K562 (cell line): Measurements from ENCODE around the gene EXOC6. TPM values are rescaled to one million over a fixed set of nuclear protein-coding genes. Genes with fewer than 3 reads are reported as not detected.

ENCODE experiments used
- ATF2 ChIP-seq: sonication (generic); formaldehyde crosslinking; IDR thresholded peaks from 2 replicates; pipeline ENCODE4 v1.8.1; 2022; ENCODE audit warnings: missing genetic modification reagents
- CBX2 ChIP-seq: fragments of 200-600 bp; sonication (generic); IDR thresholded peaks from one replicate; pipeline ENCODE4 v1.6.1; 2012; ENCODE audit warnings: mild to moderate bottlenecking, low read length, inconsistent platforms; ENCODE audit not compliant: insufficient read depth, poor library complexity, severe bottlenecking
- CHD2 ChIP-seq: IDR thresholded peaks from 2 replicates; pipeline ENCODE4 v1.6.1; 2011; ENCODE audit warnings: low read depth, low read length
- EGR1 ChIP-seq: fragments of 450-650 bp; conservative IDR thresholded peaks from 2 replicates; pipeline ENCODE4 v1.6.1; 2017; ENCODE audit warnings: mild to moderate bottlenecking
- ESRRA ChIP-seq: fragments of 450-650 bp; IDR thresholded peaks from 2 replicates; pipeline ENCODE4 v1.6.1; 2014; ENCODE audit warnings: low read depth, mild to moderate bottlenecking, moderate library complexity, borderline replicate concordance
- EWSR1 ChIP-seq: fragments of 450-650 bp; IDR thresholded peaks from 2 replicates; pipeline ENCODE4 v1.6.1; 2018; ENCODE audit warnings: borderline replicate concordance, mild to moderate bottlenecking, low read depth, moderate library complexity; ENCODE audit not compliant: partially characterized antibody
- GATA2 ChIP-seq: sonication (generic); formaldehyde crosslinking; IDR thresholded peaks from 2 replicates; pipeline ENCODE4 v1.4.0; 2020; ENCODE audit warnings: mild to moderate bottlenecking, missing genetic modification reagents
- KHSRP ChIP-seq: fragments of 450-650 bp; IDR thresholded peaks from 2 replicates; pipeline ENCODE4 v1.6.1; 2017
- MEIS2 ChIP-seq: fragments of 450-650 bp; IDR thresholded peaks from 2 replicates; pipeline ENCODE4 v1.6.1; 2014; ENCODE audit warnings: mild to moderate bottlenecking; ENCODE audit not compliant: partially characterized antibody
- MTF1 ChIP-seq: fragments of 250-450 bp; sonication (Bioruptor Pico); IDR thresholded peaks from 2 replicates; pipeline ENCODE4 v1.9.0; 2021; ENCODE audit warnings: moderate library complexity, mild to moderate bottlenecking, inconsistent platforms, borderline replicate concordance
- MYBL2 ChIP-seq, 2 experiments: fragments of 450-650 bp in 1 of 2; sonication (generic) in 1 of 2; formaldehyde crosslinking in 1 of 2; IDR thresholded peaks; 2 replicates each; pipeline versions ENCODE4 v1.6.1 to v1.8.1; 2017 to 2022; ENCODE audit warnings: borderline replicate concordance in 1 of 2, inconsistent platforms in 1 of 2, low read depth in 1 of 2, mild to moderate bottlenecking in 1 of 2, missing genetic modification reagents in 1 of 2, moderate library complexity in 1 of 2
- NCOA6 ChIP-seq: fragments of 450-650 bp; IDR thresholded peaks from 2 replicates; pipeline ENCODE4 v1.6.1; 2017; ENCODE audit warnings: mild to moderate bottlenecking
- NR1H2 ChIP-seq: sonication (generic); formaldehyde crosslinking; IDR thresholded peaks from 2 replicates; pipeline ENCODE4 v1.4.0; 2020; ENCODE audit warnings: mild to moderate bottlenecking, missing genetic modification reagents
- PHF21A ChIP-seq: fragments of 450-650 bp; IDR thresholded peaks from 2 replicates; pipeline ENCODE4 v1.6.1; 2017; ENCODE audit warnings: low read depth, borderline replicate concordance
- PTTG1 ChIP-seq: fragments of 450-650 bp; IDR thresholded peaks from 2 replicates; pipeline ENCODE4 v1.6.1; 2016; ENCODE audit warnings: low read depth, mild to moderate bottlenecking, missing genetic modification characterization, missing compliant biosample characterization
- RBM15 ChIP-seq: fragments of 200-400 bp; formaldehyde crosslinking; IDR thresholded peaks from 2 replicates; pipeline ENCODE4 v1.6.1; 2018; ENCODE audit warnings: mild to moderate bottlenecking, low read length, moderate library complexity; ENCODE audit not compliant: insufficient read depth
- RFX1 ChIP-seq: fragments of 450-650 bp; IDR thresholded peaks from 2 replicates; pipeline ENCODE4 v1.6.1; 2016; ENCODE audit warnings: mild to moderate bottlenecking, moderate library complexity
- SRSF7 ChIP-seq: fragments of 200-400 bp; formaldehyde crosslinking; optimal IDR thresholded peaks from 2 replicates; pipeline ENCODE3; 2017; ENCODE audit warnings: mild to moderate bottlenecking, low read depth, low read length
- ZC3H8 ChIP-seq: fragments of 450-650 bp; IDR thresholded peaks from 2 replicates; pipeline ENCODE4 v1.6.1; 2017
- ZKSCAN1 ChIP-seq: fragments of 150-350 bp; IDR thresholded peaks from 2 replicates; pipeline ENCODE4 v1.6.1; 2016; ENCODE audit warnings: low read depth, low read length
- ZNF354B ChIP-seq: fragments of 250-450 bp; sonication (Bioruptor Pico); IDR thresholded peaks from 2 replicates; pipeline ENCODE4 v1.4.0; 2020
- ZNF77 ChIP-seq: fragments of 250-450 bp; sonication (Bioruptor Pico); IDR thresholded peaks from 2 replicates; pipeline ENCODE4 v1.5.0; 2020
- polyA plus RNA-seq, 8 experiments: library from polyadenylated mRNA; depleted of rRNA in 4 of 8; stranded (reverse) in 5 of 8; unstranded in 3 of 8; fragments of >200 nt; fragmentation: Nextera tagmentation in 2 of 8; fragmentation: Illumina TruSeq in 1 of 8; extraction: Ambion mirVana in 2 of 8; extraction: Trizol in 1 of 8; gene quantifications; 2 replicates each; pipeline versions ENCODE4 v1.2.1 to v1.2.3, GENCODE V29; 2011 to 2014; ENCODE audit warnings: inconsistent platforms in 1 of 8, missing spikeins in 1 of 8
- total RNA-seq, 7 experiments: library from RNA; depleted of rRNA in 6 of 7; stranded (reverse); fragments of >200 nt in 6 of 7; fragmentation: Illumina TruSeq in 2 of 7; extraction: Trizol in 2 of 7; gene quantifications; 2 replicates each; pipeline versions ENCODE4 v1.2.1 to v1.2.3, GENCODE V29; 2011 to 2021; ENCODE audit warnings: low replicate concordance in 1 of 7
- TF ChIP-seq, protein P1 (sequence below): fragments of 450-650 bp; conservative IDR thresholded peaks from 2 replicates; pipeline ENCODE4 v1.6.1; 2016; ENCODE audit warnings: missing genetic modification characterization, low read depth, mild to moderate bottlenecking, missing compliant biosample characterization, moderate library complexity
- TF ChIP-seq, protein P2 (sequence below): fragments of 450-650 bp; IDR thresholded peaks from 2 replicates; pipeline ENCODE4 v1.6.1; 2016
- TF ChIP-seq, protein P3 (sequence below): IDR thresholded peaks from 2 replicates; pipeline ENCODE4 v1.6.1; 2012; ENCODE audit warnings: low read depth, low read length, improper control_type of control experiment, borderline replicate concordance

The EXOC6 gene
- total and polyA plus RNA-seq, 9 of the 15 experiments (the other 6 are each of a cell fraction or from before 2014, with no cell fraction given): 13.9 to 42.8 (median 24.9) TPM

- TF ChIP-seq, protein P1, sequence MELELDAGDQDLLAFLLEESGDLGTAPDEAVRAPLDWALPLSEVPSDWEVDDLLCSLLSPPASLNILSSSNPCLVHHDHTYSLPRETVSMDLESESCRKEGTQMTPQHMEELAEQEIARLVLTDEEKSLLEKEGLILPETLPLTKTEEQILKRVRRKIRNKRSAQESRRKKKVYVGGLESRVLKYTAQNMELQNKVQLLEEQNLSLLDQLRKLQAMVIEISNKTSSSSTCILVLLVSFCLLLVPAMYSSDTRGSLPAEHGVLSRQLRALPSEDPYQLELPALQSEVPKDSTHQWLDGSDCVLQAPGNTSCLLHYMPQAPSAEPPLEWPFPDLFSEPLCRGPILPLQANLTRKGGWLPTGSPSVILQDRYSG (tag): peak; percentile 90
- TF ChIP-seq MYBL2 (IDR thresholded peaks at IDR 0.05; ENCODE audit: low read depth) (no peak), MYBL2 (CRISPR knock-in tag; IDR thresholded peaks at IDR 0.05; ENCODE audit: borderline replicate concordance) (no peak), RFX1 (no peak), ZNF77 (CRISPR knock-in tag) (no peak), RBM15 (no peak), ZKSCAN1 (no peak), CHD2 (no peak), ESRRA (no peak), ZNF354B (CRISPR knock-in tag) (no peak), GATA2 (CRISPR knock-in tag) (no peak), MEIS2 (no peak), MTF1 (CRISPR knock-in tag) (no peak), CBX2 (no peak), NR1H2 (CRISPR knock-in tag) (no peak), KHSRP (no peak), EWSR1 (no peak), SRSF7 (no peak), ZC3H8 (no peak), ATF2 (CRISPR knock-in tag) (no peak), PHF21A (no peak), NCOA6 (no peak), PTTG1 (tag) (no peak), EGR1 (no peak)
- TF ChIP-seq, protein P2, sequence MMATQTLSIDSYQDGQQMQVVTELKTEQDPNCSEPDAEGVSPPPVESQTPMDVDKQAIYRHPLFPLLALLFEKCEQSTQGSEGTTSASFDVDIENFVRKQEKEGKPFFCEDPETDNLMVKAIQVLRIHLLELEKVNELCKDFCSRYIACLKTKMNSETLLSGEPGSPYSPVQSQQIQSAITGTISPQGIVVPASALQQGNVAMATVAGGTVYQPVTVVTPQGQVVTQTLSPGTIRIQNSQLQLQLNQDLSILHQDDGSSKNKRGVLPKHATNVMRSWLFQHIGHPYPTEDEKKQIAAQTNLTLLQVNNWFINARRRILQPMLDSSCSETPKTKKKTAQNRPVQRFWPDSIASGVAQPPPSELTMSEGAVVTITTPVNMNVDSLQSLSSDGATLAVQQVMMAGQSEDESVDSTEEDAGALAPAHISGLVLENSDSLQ: peak; percentile 60
- TF ChIP-seq, protein P3, sequence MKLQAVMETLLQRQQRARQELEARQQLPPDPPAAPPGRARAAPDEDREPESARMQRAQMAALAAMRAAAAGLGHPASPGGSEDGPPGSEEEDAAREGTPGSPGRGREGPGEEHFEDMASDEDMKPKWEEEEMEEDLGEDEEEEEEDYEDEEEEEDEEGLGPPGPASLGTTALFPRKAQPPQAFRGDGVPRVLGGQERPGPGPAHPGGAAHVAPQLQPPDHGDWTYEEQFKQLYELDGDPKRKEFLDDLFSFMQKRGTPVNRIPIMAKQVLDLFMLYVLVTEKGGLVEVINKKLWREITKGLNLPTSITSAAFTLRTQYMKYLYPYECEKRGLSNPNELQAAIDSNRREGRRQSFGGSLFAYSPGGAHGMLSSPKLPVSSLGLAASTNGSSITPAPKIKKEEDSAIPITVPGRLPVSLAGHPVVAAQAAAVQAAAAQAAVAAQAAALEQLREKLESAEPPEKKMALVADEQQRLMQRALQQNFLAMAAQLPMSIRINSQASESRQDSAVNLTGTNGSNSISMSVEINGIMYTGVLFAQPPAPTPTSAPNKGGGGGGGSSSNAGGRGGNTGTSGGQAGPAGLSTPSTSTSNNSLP: no peak
Measured at GRCh38 chr10:92829042-92829785, 19.1 kb upstream of the EXOC6 start (continued).
